Neural crest cell (in vitro differentiated cells): Measurements from ENCODE around the gene MCTS1. TPM values are rescaled to one million over a fixed set of nuclear protein-coding genes. Genes with fewer than 3 reads are reported as not detected.

Experiments
- DNase-seq: peaks from one replicate; pipeline ENCODE4 v3.0.0; 2021; ENCODE audit warnings: low read depth, mixed read lengths, low spot score
- H3K27ac Mint-ChIP-seq: one replicate; pipeline ENCODE4 v1.8.0; 2021; ENCODE audit warnings: mild to moderate bottlenecking, mixed read lengths; ENCODE audit not compliant: unreplicated experiment
- H3K27me3 Mint-ChIP-seq: 2 replicates; pipeline ENCODE4 v1.8.0; 2021; ENCODE audit warnings: low read depth, mild to moderate bottlenecking, mixed read lengths
- H3K36me3 Mint-ChIP-seq: 2 replicates; pipeline ENCODE4 v1.8.0; 2021; ENCODE audit warnings: low read depth, mild to moderate bottlenecking, mixed read lengths
- H3K4me1 Mint-ChIP-seq: 2 replicates; pipeline ENCODE4 v1.8.0; 2021; ENCODE audit warnings: mixed read lengths
- H3K4me3 Mint-ChIP-seq: one replicate; pipeline ENCODE4 v1.8.0; 2021; ENCODE audit warnings: mild to moderate bottlenecking, mixed read lengths
- H3K9me3 Mint-ChIP-seq: 2 replicates; pipeline ENCODE4 v1.8.0; 2021; ENCODE audit warnings: mixed read lengths
- CTCF ChIP-seq: fragments of 200-600 bp; sonication (generic); conservative IDR thresholded peaks from 2 replicates; pipeline ENCODE4 v1.5.0; 2021; ENCODE audit warnings: antibody characterized with exemption, mild to moderate bottlenecking
- total RNA-seq: library from RNA; stranded (reverse); gene quantifications from 2 replicates; pipeline ENCODE4 v1.2.1, GENCODE V29; 2021

MCTS1 gene
- total RNA-seq, 1 donor from 2014 or later, result 38.0 TPM

GRCh38 chrX:120561634-120562568, 42.0 kb upstream of the MCTS1 start:
- DNase-seq, result no peak
- no peak for TF ChIP-seq CTCF
- Mint-ChIP-seq H3K4me1 (peaks cover 24% of the 10 kb centered on the region), H3K27ac (peak overlapping the region; percentile 98), H3K36me3 (no peaks in the 10 kb centered on the region), H3K27me3 (no peaks in the 10 kb centered on the region), H3K9me3 (no peaks in the 10 kb centered on the region), H3K4me3 (peak overlapping the region; percentile 98)

- Mint-ChIP-seq H3K4me1 (peaks cover 24% of the 10 kb centered on the region), H3K36me3 (no peaks in the 10 kb centered on the region), H3K27ac (no peak overlapping the region), H3K27me3 (no peaks in the 10 kb centered on the region), H3K4me3 (peak overlapping the region; percentile 11), H3K9me3 (no peaks in the 10 kb centered on the region)
- TF ChIP-seq CTCF, result no peak
- DNase-seq, result no peak
Observed at GRCh38 chrX:120562569-120562926, 41.4 kb upstream of the MCTS1 start.

- Mint-ChIP-seq H3K4me1 (peaks cover 12% of the 10 kb centered on the region), H3K27ac (no peak overlapping the region), H3K36me3 (no peaks in the 10 kb centered on the region), H3K27me3 (no peaks in the 10 kb centered on the region), H3K9me3 (no peaks in the 10 kb centered on the region), H3K4me3 (no peak overlapping the region)
- TF ChIP-seq CTCF, result no peak
- DNase-seq, result no peak
Observed at GRCh38 chrX:120564925-120565324, 39.0 kb upstream of the MCTS1 start.

GRCh38 chrX:120566817-120567216, 37.1 kb upstream of the MCTS1 start:
- no peak for TF ChIP-seq CTCF

GRCh38 chrX:120568035-120568434, 35.9 kb upstream of the MCTS1 start:
- Mint-ChIP-seq H3K4me3 (no peak overlapping the region), H3K36me3 (no peaks in the 10 kb centered on the region), H3K4me1 (no peaks in the 10 kb centered on the region), H3K27me3 (no peaks in the 10 kb centered on the region), H3K27ac (no peak overlapping the region), H3K9me3 (no peaks in the 10 kb centered on the region)
- no peak for DNase-seq
- no peak for TF ChIP-seq CTCF

More at GRCh38 chrX:120566817-120567216, 37.1 kb upstream of the MCTS1 start:
- H3K36me3 Mint-ChIP-seq, result no peaks in the 10 kb centered on the region
- no peak for DNase-seq
- no peak overlapping the region for H3K27ac Mint-ChIP-seq
- H3K4me3 Mint-ChIP-seq, result no peak overlapping the region
- no peaks in the 10 kb centered on the region for H3K27me3 Mint-ChIP-seq
- no peaks in the 10 kb centered on the region for H3K9me3 Mint-ChIP-seq
- H3K4me1 Mint-ChIP-seq, result peaks cover 8% of the 10 kb centered on the region
